Stimulated activated memory B cell treated with anti-CD40 and anti-IgM and Interleukin-4, amounts not matched to agents 10 μg/mL and 1 μg/mL and 100 μg/mL, for 72 hours (primary cell): ENCODE results near the gene RERE.
A peak's percentile ranks its signal among the peaks of the same experiment; 100 is the strongest.

Experiments
- ATAC-seq: fragments of 150-1000 bp; cut with Tn5 transposase; 2 replicates; pipeline ENCODE4 v1.10.0; 2021
- H3K27ac Mint-ChIP-seq: one replicate; pipeline ENCODE4 v1.8.0; 2022; ENCODE audit warnings: mild to moderate bottlenecking, mixed read lengths
- H3K27me3 Mint-ChIP-seq: one replicate; pipeline ENCODE4 v1.8.0; 2022; ENCODE audit warnings: mixed read lengths
- H3K36me3 Mint-ChIP-seq: one replicate; pipeline ENCODE4 v1.8.0; 2022; ENCODE audit warnings: mixed read lengths
- H3K4me1 Mint-ChIP-seq: one replicate; pipeline ENCODE4 v1.8.0; 2022; ENCODE audit warnings: mixed read lengths
- H3K4me3 Mint-ChIP-seq: one replicate; pipeline ENCODE4 v1.8.0; 2022; ENCODE audit warnings: mild to moderate bottlenecking, moderate library complexity, mixed read lengths
- H3K9me3 Mint-ChIP-seq: one replicate; pipeline ENCODE4 v1.8.0; 2022; ENCODE audit warnings: mixed read lengths

RERE gene

DNA sequence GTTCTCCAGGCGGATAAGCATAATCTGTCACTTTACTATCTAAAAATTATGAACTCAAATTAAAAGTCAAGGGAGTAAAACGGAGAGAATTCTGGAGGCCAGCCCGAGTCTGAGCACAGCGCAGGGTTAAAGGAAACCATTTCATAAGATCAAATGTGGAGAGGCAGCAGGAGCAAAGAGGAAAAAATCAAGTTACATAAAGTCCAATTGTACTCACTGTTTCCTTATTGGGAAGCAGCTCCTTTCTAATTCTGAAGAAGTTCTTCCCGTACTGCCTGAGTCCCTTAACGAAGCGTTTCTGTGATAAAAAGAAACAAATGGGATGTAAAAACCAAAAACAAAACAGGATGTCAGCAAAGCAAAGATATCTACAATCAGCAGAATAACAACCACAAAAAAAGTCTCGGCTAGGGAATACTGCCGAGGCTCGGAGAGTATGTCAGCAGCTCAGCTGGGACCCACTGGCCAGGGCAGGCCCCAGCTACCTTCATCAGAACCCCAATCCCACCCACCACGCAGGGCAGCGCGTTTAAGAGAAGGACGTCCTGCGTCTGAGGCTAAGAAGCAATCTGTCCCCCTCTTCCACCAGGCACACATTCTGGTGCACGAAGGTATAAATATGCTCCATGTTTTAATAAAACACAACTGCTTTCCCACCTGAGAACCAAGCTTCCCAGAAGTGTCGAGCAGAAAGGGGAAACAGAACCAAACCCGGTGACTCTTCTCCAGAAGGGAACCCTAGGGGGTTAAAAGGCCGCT, 394.8 kb downstream of the RERE start:
- H3K27me3 Mint-ChIP-seq = no peaks in the 10 kb centered on the region
- ATAC-seq = no peak
- H3K27ac Mint-ChIP-seq = no peak overlapping the region
- H3K36me3 Mint-ChIP-seq = peaks cover 16% of the 10 kb centered on the region
- no peak overlapping the region for H3K4me3 Mint-ChIP-seq
- H3K9me3 Mint-ChIP-seq = peaks cover 4% of the 10 kb centered on the region
- peaks cover 38% of the 10 kb centered on the region for H3K4me1 Mint-ChIP-seq

GRCh38 chr1:8421721-8422120, 395.7 kb downstream of the RERE start:
- H3K9me3 Mint-ChIP-seq = peaks cover 4% of the 10 kb centered on the region
- H3K36me3 Mint-ChIP-seq = peaks cover 20% of the 10 kb centered on the region
- no peaks in the 10 kb centered on the region for H3K27me3 Mint-ChIP-seq
- no peak for ATAC-seq
- H3K4me1 Mint-ChIP-seq = peaks cover 28% of the 10 kb centered on the region
- H3K27ac Mint-ChIP-seq = no peak overlapping the region
- H3K4me3 Mint-ChIP-seq = no peak overlapping the region

DNA sequence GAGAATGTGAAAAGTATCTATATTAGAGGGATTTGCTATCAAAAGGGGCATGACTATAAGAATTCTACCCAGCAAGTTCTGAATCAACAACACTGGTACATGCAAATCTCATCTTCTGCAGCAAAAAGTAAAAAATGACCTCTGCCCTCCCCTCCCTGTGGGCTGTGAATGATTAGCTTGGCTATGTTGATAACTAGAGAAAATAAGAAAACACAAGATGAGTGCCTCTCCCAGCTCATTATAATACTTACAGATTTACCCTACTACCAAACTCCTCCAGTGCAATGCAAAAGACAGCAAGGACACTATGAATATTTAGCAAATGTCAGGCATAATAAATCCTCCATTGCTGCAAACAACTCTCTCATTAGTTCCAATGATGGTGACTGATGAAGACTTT, 397.1 kb downstream of the RERE start:
- Mint-ChIP-seq H3K36me3 (peaks cover 30% of the 10 kb centered on the region), H3K4me1 (peaks cover 24% of the 10 kb centered on the region), H3K27me3 (no peaks in the 10 kb centered on the region), H3K27ac (no peak overlapping the region), H3K9me3 (peaks cover 4% of the 10 kb centered on the region), H3K4me3 (no peak overlapping the region)
- ATAC-seq = no peak

DNA sequence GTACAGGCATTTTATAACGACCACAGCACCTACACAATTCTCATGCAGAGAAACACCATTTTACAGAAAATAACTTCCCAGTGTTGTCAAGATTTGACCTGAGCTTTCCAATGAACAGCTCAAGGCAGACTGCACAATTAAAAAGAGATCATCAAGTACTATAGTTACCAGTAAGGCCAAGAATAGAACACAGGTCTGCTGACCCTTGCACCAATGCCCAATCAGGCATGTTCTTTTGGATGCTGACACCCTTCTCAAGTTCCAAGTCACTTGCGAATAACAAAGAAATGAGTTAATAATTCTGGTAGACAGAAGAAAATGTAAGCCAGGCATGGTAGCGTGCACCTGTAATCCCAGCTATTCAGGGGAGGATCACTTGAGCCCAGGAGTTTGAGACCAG, 397.6 kb downstream of the RERE start:
- Mint-ChIP-seq H3K4me1 (peaks cover 22% of the 10 kb centered on the region), H3K27ac (no peak overlapping the region), H3K27me3 (no peaks in the 10 kb centered on the region), H3K4me3 (no peak overlapping the region), H3K36me3 (peaks cover 31% of the 10 kb centered on the region), H3K9me3 (peaks cover 4% of the 10 kb centered on the region)
- ATAC-seq = no peak

DNA sequence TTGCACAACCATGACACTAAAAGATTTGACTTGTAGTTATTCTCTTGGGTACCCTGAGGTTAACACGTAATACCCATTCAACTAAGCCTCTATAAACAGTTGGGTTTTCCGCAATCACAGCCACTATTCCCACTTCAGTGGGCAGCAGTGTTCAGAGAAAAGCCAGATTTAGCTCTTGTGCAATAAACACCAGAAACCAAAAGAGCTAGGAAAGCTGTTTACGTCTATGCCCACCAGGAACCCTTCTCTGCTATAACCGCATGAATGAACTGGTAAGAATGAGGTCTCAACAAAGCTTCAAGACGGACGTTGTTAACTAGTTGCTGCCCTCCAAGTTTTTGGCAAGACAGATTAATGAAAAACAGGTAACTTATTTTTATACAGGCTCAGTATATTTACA, 398.3 kb downstream of the RERE start:
- no peaks in the 10 kb centered on the region for H3K27me3 Mint-ChIP-seq
- peaks cover 27% of the 10 kb centered on the region for H3K36me3 Mint-ChIP-seq
- no peaks in the 10 kb centered on the region for H3K9me3 Mint-ChIP-seq
- no peak overlapping the region for H3K27ac Mint-ChIP-seq
- no peak overlapping the region for H3K4me3 Mint-ChIP-seq
- peaks cover 15% of the 10 kb centered on the region for H3K4me1 Mint-ChIP-seq
- ATAC-seq = no peak

GRCh38 chr1:8418301-8418700, 399.1 kb downstream of the RERE start:
- Mint-ChIP-seq H3K4me3 (no peak overlapping the region), H3K27ac (peak overlapping the region; percentile 56), H3K27me3 (no peaks in the 10 kb centered on the region), H3K4me1 (peaks cover 12% of the 10 kb centered on the region), H3K36me3 (peaks cover 31% of the 10 kb centered on the region), H3K9me3 (no peaks in the 10 kb centered on the region)
- ATAC-seq = no peak

GRCh38 chr1:8417625-8418024, 399.8 kb downstream of the RERE start:
- H3K9me3 Mint-ChIP-seq = no peaks in the 10 kb centered on the region
- H3K4me1 Mint-ChIP-seq = peaks cover 13% of the 10 kb centered on the region
- H3K27ac Mint-ChIP-seq = peak overlapping the region; percentile 56
- H3K36me3 Mint-ChIP-seq = peaks cover 34% of the 10 kb centered on the region
- no peak overlapping the region for H3K4me3 Mint-ChIP-seq
- ATAC-seq = no peak
- no peaks in the 10 kb centered on the region for H3K27me3 Mint-ChIP-seq

- no peak overlapping the region for H3K4me3 Mint-ChIP-seq
These were observed 400.6 kb downstream of the RERE start for GRCh38 chr1:8416881-8417280.

GRCh38 chr1:8415526-8416278, 401.7 kb downstream of the RERE start:
- Mint-ChIP-seq H3K4me3 (no peak overlapping the region), H3K36me3 (peaks cover 45% of the 10 kb centered on the region), H3K27me3 (no peaks in the 10 kb centered on the region), H3K9me3 (no peaks in the 10 kb centered on the region), H3K4me1 (peaks cover 23% of the 10 kb centered on the region), H3K27ac (peak overlapping the region; percentile 19)
- no peak for ATAC-seq

More at GRCh38 chr1:8416881-8417280, 400.6 kb downstream of the RERE start:
- H3K27ac Mint-ChIP-seq = no peak overlapping the region
- H3K27me3 Mint-ChIP-seq = no peaks in the 10 kb centered on the region
- H3K36me3 Mint-ChIP-seq = peaks cover 41% of the 10 kb centered on the region
- H3K4me1 Mint-ChIP-seq = peaks cover 20% of the 10 kb centered on the region
- H3K9me3 Mint-ChIP-seq = no peaks in the 10 kb centered on the region
- no peak for ATAC-seq

GRCh38 chr1:8412183-8412831, 405.1 kb downstream of the RERE start:
- no peaks in the 10 kb centered on the region for H3K27me3 Mint-ChIP-seq
- H3K27ac Mint-ChIP-seq = no peak overlapping the region
- H3K9me3 Mint-ChIP-seq = no peaks in the 10 kb centered on the region
- peaks cover 46% of the 10 kb centered on the region for H3K4me1 Mint-ChIP-seq
- peaks cover 42% of the 10 kb centered on the region for H3K36me3 Mint-ChIP-seq
- H3K4me3 Mint-ChIP-seq = no peak overlapping the region
- ATAC-seq = no peak

GRCh38 chr1:8411803-8412182, 405.6 kb downstream of the RERE start:
- no peak for ATAC-seq
- no peak overlapping the region for H3K27ac Mint-ChIP-seq
- no peaks in the 10 kb centered on the region for H3K27me3 Mint-ChIP-seq
- peaks cover 46% of the 10 kb centered on the region for H3K4me1 Mint-ChIP-seq
- no peak overlapping the region for H3K4me3 Mint-ChIP-seq
- H3K36me3 Mint-ChIP-seq = peaks cover 42% of the 10 kb centered on the region
- no peaks in the 10 kb centered on the region for H3K9me3 Mint-ChIP-seq

DNA sequence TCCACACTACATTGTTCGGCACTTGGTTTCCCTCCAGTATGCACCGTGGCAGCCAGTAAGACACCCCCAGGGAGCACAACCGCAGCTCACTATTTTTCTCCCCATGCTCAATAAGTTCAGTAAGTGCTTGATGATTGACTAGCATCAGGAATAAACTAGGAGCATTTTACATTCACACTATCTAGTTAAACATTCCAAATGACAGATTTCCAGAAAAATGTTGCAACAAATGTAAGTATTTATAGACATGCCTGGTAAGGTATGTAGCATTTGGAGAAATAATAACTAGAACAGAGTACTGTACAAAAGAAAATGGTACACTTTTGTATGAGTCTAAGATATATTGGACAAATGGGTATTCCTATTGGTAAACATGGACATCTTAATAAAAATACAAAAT, 406.6 kb downstream of the RERE start:
- ATAC-seq = no peak
- peaks cover 42% of the 10 kb centered on the region for H3K4me1 Mint-ChIP-seq
- no peaks in the 10 kb centered on the region for H3K27me3 Mint-ChIP-seq
- H3K36me3 Mint-ChIP-seq = peaks cover 37% of the 10 kb centered on the region
- H3K4me3 Mint-ChIP-seq = no peak overlapping the region
- H3K27ac Mint-ChIP-seq = no peak overlapping the region
- no peaks in the 10 kb centered on the region for H3K9me3 Mint-ChIP-seq

GRCh38 chr1:8409606-8410005, 407.8 kb downstream of the RERE start:
- Mint-ChIP-seq H3K4me1 (peaks cover 34% of the 10 kb centered on the region), H3K27me3 (no peaks in the 10 kb centered on the region), H3K36me3 (peaks cover 34% of the 10 kb centered on the region), H3K27ac (peak overlapping the region; percentile 47), H3K9me3 (no peaks in the 10 kb centered on the region), H3K4me3 (no peak overlapping the region)
- ATAC-seq = no peak

DNA sequence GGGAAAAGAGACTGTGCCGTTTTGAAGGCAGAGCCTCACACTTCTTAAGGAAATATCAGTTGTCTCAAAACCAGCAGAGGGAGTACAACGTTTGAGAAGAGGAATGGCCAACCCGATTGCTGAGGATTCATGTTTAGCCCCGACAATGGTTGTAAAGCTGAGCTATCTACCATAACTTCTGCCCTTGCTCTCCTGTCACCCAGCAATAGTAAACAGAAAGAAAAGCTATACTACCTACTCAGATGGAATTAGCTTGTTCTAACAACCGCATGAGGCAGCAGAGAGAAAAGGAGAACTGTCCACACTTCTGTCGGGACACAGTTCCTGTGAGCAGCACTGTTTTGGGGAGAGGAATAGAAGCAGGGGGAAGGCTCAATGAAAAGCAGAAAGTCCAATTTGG, 408.3 kb downstream of the RERE start:
- Mint-ChIP-seq H3K9me3 (no peaks in the 10 kb centered on the region), H3K27ac (peak overlapping the region; percentile 14), H3K4me1 (peaks cover 34% of the 10 kb centered on the region), H3K27me3 (no peaks in the 10 kb centered on the region), H3K36me3 (peaks cover 34% of the 10 kb centered on the region), H3K4me3 (no peak overlapping the region)
- peak; percentile 66 for ATAC-seq

DNA sequence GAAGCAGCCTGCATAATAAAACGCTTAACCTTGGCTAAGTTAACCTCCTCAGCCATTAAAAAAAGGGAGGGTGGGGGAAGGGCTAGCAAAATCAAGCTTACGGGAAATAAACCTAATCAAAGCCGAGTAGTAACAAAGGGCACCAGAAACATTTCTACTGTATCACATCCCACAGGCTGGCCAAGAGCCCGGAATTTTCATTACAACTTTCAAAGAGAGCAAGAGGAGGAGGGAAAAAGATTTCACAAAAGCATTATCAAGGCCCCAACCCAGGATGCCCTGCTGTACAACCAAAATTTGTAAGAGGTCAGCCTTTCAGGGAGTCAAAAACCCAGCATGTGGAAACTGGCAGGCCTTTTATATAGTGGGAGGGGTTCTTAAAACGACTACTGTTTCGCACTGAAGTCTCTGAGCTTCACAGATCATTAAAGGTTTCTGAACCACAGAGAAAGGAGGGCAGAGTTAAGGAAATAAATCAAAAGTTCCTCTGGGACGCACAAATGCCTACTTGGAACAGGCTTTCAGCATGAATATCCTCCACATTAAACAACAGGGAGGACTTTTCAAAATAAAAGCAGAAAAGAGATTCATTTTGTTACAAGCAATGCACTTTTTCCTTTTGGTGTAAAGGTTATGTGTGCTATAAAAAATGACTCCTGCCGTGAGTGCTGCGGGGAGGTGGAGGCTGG, 409.1 kb downstream of the RERE start:
- Mint-ChIP-seq H3K9me3 (no peaks in the 10 kb centered on the region), H3K27me3 (no peaks in the 10 kb centered on the region), H3K36me3 (peaks cover 31% of the 10 kb centered on the region), H3K4me1 (peaks cover 34% of the 10 kb centered on the region), H3K27ac (peak overlapping the region; percentile 14), H3K4me3 (no peak overlapping the region)
- no peak for ATAC-seq
